ENCODE data around the gene FAM118A. TPM values are rescaled to one million over a fixed set of nuclear protein-coding genes. Genes with fewer than 3 reads are reported as not detected.

The FAM118A gene
- total and polyA plus RNA-seq, 2 experiments from 2014 or later: 11.9 to 20.3 TPM

- TF ChIP-seq REST (IDR thresholded peaks at IDR 0.05; ENCODE audit: unreplicated experiment) (no peak), STAT1 (IDR thresholded peaks at IDR 0.05; ENCODE audit: unreplicated experiment) (no peak), EZH2 (IDR thresholded peaks at IDR 0.05; ENCODE audit: low read depth, unreplicated experiment) (no peak)
These were observed 27.3 kb downstream of the FAM118A start (continued) for GRCh38 chr22:45336971-45337431.

GRCh38 chr22:45337536-45337935, 27.8 kb downstream of the FAM118A start:
- Mint-ChIP-seq H3K4me3 (no peak overlapping the region), H3K4me1 (no peaks in the 10 kb centered on the region), H3K9me3 (no peaks in the 10 kb centered on the region), H3K27ac (no peak overlapping the region), H3K36me3 (ENCODE audit: low read depth) (peaks cover 38% of the 10 kb centered on the region), H3K27me3 (ENCODE audit: insufficient read depth, low read depth, poor library complexity) (peaks cover 3% of the 10 kb centered on the region)
- Histone ChIP-seq H3K27ac (ENCODE audit: low read depth) (no peak overlapping the region), H4K20me1 (replicated peaks; ENCODE audit: insufficient read depth) (peaks cover 3% of the 10 kb centered on the region; the same call in 1 of the 2 replicates), H3K4me2 (no peak overlapping the region), H3F3A (replicated peaks; ENCODE audit: low read depth) (no peaks in the 10 kb centered on the region), H3K79me2 (replicated peaks; ENCODE audit: insufficient read depth) (no peaks in the 10 kb centered on the region), H3K9me2 (ENCODE audit: insufficient read depth) (no peaks in the 10 kb centered on the region), H3K27me3 (ENCODE audit: insufficient read depth) (no peaks in the 10 kb centered on the region), H3K4me1 (ENCODE audit: insufficient read depth) (no peaks in the 10 kb centered on the region), H3K4me3 (no peak overlapping the region), H2AFZ (no peak overlapping the region), H3K36me3 (ENCODE audit: insufficient read depth) (peaks cover 16% of the 10 kb centered on the region; the same call in 1 of the 2 replicates)
- ATAC-seq (no peak), DNase-seq (ENCODE audit: low spot score) (no peak)
- TF ChIP-seq EZH2phosphoT487 (IDR thresholded peaks at IDR 0.05; ENCODE audit: unreplicated experiment) (no peak), EZH2 (IDR thresholded peaks at IDR 0.05; ENCODE audit: low read depth, unreplicated experiment) (no peak), REST (IDR thresholded peaks at IDR 0.05; ENCODE audit: unreplicated experiment) (no peak), POLR2AphosphoS5 (IDR thresholded peaks at IDR 0.05; ENCODE audit: low read depth) (no peak), CTCF (conservative IDR thresholded peaks at IDR 0.05; ENCODE audit: low read depth in 2 of 2) (no peak), ZNF114 (CRISPR knock-in tag; IDR thresholded peaks at IDR 0.05) (no peak), ZNF462 (CRISPR knock-in tag; IDR thresholded peaks at IDR 0.05) (no peak), STAT1 (IDR thresholded peaks at IDR 0.05; ENCODE audit: unreplicated experiment) (no peak), JUNB (IDR thresholded peaks at IDR 0.05; ENCODE audit: unreplicated experiment) (no peak)
